ENCODE data around the gene SAMD5. TPM values are rescaled to one million over a fixed set of nuclear protein-coding genes. Genes with fewer than 3 reads are reported as not detected.

The SAMD5 gene
- total and polyA plus RNA-seq, 10 of the 15 experiments (the other 5 are each of a cell fraction or from before 2014, with no cell fraction given) = 0.01 to 0.23 (median 0.05) TPM; not detected in 5

DNA sequence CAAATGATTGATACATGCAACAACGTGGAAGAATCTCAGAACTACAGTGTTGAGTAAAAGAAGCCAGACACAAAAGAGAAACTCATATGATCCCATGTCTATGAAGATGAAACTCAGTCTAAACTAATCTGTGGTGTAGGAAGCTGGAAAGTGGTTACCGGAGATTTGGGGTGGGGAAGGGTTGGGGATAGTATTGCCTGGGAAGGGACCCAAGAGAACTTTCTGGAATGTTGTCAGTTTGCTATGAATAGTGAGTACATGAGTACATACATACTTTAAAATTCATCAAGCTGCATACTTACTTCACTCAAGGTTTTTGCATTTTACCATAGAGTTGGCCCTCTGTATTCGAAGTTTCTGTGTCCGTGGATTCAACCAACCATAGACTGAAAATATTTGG is 106.0 kb downstream of the SAMD5 start:
- FAIRE-seq = no peak
- Histone ChIP-seq H3K79me2 (ENCODE audit: control insufficient read depth, insufficient read depth, low read length) (no peaks in the 10 kb centered on the region), H3K4me1 (ENCODE audit: control insufficient read depth, insufficient read depth, low read length) (no peaks in the 10 kb centered on the region), H3K4me2 (ENCODE audit: control insufficient read depth, insufficient read depth) (no peak overlapping the region), H3K9me3 (replicated peaks; ENCODE audit: control insufficient read depth, insufficient read depth, low read length) (no peaks in the 10 kb centered on the region), H3K9ac (ENCODE audit: control insufficient read depth, insufficient read depth, low read length) (no peak overlapping the region), H3K4me3 (no peak overlapping the region), H2AFZ (ENCODE audit: control insufficient read depth, low read depth, low read length) (no peak overlapping the region), H3K36me3 (ENCODE audit: control insufficient read depth in 2 of 2, insufficient read depth in 2 of 2, low read length in 1 of 2) (no peaks in the 10 kb centered on the region), H4K20me1 (ENCODE audit: control insufficient read depth, insufficient read depth) (no peaks in the 10 kb centered on the region), H3K27me3 (replicated peaks in 1 of 2; ENCODE audit: control insufficient read depth in 2 of 2, insufficient read depth in 2 of 2, low read length in 1 of 2) (no peaks in the 10 kb centered on the region), H3K27ac (ENCODE audit: control insufficient read depth, insufficient read depth) (no peak overlapping the region)
- DNase-seq (ENCODE audit: low read depth, low spot score) = no peak
- CTCF ChIA-PET = no interaction called here
- POLR2A ChIA-PET = interaction anchor here (0.5 kb wide), 1 partner anchor 44 kb away, joined by 4 read pairs; no protein-coding TSS in a partner anchor
- SMC1A ChIA-PET (ENCODE audit: uncharacterized antibody, unreplicated experiment) = no interaction called here
- WGBS (ENCODE audit: insufficient coverage, insufficient replicate concordance, low lambda C conversion rate, missing lambda C conversion rate) = 22% methylated on average over 4 of the region's 4 CpGs
- intact Hi-C loops (cut with micrococcal nuclease; ENCODE audit: unreplicated experiment) (no loop called here), in situ Hi-C loops (cut with MboI) (no loop called here)
- no TSS peak for BruUV-seq (replicated peaks)
- no peak for TF ChIP-seq HDGF (IDR thresholded peaks at IDR 0.05)
- TF ChIP-seq, protein P1, sequence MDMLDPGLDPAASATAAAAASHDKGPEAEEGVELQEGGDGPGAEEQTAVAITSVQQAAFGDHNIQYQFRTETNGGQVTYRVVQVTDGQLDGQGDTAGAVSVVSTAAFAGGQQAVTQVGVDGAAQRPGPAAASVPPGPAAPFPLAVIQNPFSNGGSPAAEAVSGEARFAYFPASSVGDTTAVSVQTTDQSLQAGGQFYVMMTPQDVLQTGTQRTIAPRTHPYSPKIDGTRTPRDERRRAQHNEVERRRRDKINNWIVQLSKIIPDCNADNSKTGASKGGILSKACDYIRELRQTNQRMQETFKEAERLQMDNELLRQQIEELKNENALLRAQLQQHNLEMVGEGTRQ (IDR thresholded peaks at IDR 0.05; ENCODE audit: borderline replicate concordance, low read depth, low read length) = no peak
- no peak for TF ChIP-seq FOXK2 (IDR thresholded peaks at IDR 0.05)
- TF ChIP-seq CEBPB (IDR thresholded peaks at IDR 0.05; ENCODE audit: borderline replicate concordance in 1 of 2, low read depth in 2 of 2, low read length in 2 of 2) = no peak
- TF ChIP-seq ZNF207 (IDR thresholded peaks at IDR 0.05; ENCODE audit: borderline replicate concordance) = no peak
- no peak for TF ChIP-seq SIX5 (IDR thresholded peaks at IDR 0.05; ENCODE audit: low read depth, low read length, severe bottlenecking)
- TF ChIP-seq FOXM1 (IDR thresholded peaks at IDR 0.05; ENCODE audit: low read depth, low read length) = no peak
- no peak for TF ChIP-seq BHLHE40 (IDR thresholded peaks at IDR 0.05; ENCODE audit: borderline replicate concordance in 1 of 2, low read depth in 2 of 2, low read length in 1 of 2)
- TF ChIP-seq TARDBP (IDR thresholded peaks at IDR 0.05; ENCODE audit: borderline replicate concordance) = no peak
- TF ChIP-seq RAD51 (IDR thresholded peaks at IDR 0.05) = no peak
- no peak for TF ChIP-seq IKZF2 (IDR thresholded peaks at IDR 0.05)
- no peak for TF ChIP-seq POLR2AphosphoS5 (IDR thresholded peaks at IDR 0.05; ENCODE audit: low read length)
- TF ChIP-seq, protein P2, sequence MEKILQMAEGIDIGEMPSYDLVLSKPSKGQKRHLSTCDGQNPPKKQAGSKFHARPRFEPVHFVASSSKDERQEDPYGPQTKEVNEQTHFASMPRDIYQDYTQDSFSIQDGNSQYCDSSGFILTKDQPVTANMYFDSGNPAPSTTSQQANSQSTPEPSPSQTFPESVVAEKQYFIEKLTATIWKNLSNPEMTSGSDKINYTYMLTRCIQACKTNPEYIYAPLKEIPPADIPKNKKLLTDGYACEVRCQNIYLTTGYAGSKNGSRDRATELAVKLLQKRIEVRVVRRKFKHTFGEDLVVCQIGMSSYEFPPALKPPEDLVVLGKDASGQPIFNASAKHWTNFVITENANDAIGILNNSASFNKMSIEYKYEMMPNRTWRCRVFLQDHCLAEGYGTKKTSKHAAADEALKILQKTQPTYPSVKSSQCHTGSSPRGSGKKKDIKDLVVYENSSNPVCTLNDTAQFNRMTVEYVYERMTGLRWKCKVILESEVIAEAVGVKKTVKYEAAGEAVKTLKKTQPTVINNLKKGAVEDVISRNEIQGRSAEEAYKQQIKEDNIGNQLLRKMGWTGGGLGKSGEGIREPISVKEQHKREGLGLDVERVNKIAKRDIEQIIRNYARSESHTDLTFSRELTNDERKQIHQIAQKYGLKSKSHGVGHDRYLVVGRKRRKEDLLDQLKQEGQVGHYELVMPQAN (conservative IDR thresholded peaks at IDR 0.05) = no peak
- no peak for TF ChIP-seq YBX1 (IDR thresholded peaks at IDR 0.05)
- TF ChIP-seq POLR2AphosphoS2 (IDR thresholded peaks at IDR 0.05; ENCODE audit: low read depth, low read length) = no peak
- no peak for TF ChIP-seq STAT1 (conservative IDR thresholded peaks at IDR 0.05)
- no peak for ATAC-seq
- RAD21 ChIA-PET (ENCODE audit: unreplicated experiment) = no interaction called here
